ENCODE measurements around the gene CACTIN.

The CACTIN gene

DNA sequence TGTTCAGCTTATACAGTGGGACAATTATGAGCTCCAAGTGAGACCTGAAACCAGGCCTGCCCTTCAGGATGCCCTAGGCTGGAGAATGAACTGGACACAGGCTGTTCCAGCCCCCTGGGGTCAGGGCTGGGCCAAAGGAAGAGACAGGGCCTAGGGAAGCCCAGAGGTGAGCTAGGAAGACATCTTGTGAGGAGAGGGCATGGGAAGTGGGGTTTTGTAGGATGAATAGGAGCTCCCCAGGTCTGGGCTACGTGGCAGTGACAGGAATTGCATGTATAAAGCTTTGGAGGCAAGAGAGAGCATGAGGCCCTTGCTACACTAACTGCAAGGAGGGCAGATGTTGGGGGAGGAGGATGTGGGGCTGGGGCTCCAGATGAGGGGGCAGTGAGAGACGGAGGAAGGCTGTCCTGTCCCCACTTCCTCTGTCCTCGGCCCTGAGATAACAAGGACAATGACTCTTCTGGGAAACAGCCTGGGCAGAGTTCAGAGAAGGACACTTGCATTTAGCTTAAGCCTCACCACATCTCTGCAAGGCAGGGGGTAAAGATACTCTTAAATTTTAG lies 18.4 kb downstream of the CACTIN start:
- DNase-seq = no peak

DNA sequence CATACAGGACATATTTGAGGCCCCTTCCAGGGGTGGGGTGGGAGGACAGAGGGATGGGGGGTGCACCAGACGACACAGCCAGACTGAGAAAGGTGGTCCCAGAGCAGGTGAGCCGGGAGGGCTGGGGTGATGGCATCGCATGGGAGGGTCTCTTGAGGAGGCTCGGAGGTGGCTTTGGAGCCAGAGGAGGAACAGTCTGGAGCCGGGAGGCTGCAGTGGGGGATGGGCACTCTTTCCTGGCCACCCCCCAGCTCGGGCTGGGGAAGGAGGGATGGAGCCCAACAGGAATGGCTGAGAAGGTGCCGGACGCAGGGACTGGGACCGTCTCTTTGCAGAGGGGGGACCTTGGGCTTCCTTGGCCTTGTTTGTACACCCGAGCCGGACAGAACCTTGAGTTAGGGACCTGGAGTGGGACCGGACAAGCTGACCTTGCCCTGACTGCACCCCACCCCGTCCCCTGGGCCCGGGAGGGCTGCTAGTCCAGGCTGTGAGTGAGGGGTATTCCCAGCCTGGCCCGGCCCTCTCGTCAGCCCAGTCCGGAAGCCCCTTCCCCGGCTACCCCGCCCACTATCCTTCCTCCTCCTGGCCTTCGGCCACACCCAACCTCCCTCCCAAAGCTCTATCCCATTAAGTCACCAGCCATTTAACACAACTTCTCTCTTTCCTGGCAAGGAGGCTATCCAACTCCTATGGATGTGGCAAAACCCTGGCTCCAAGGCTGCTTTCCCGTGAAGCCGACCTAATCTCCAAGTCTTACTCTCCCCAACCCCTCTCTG lies 19.1 kb downstream of the CACTIN start:
- no peak for DNase-seq

DNA sequence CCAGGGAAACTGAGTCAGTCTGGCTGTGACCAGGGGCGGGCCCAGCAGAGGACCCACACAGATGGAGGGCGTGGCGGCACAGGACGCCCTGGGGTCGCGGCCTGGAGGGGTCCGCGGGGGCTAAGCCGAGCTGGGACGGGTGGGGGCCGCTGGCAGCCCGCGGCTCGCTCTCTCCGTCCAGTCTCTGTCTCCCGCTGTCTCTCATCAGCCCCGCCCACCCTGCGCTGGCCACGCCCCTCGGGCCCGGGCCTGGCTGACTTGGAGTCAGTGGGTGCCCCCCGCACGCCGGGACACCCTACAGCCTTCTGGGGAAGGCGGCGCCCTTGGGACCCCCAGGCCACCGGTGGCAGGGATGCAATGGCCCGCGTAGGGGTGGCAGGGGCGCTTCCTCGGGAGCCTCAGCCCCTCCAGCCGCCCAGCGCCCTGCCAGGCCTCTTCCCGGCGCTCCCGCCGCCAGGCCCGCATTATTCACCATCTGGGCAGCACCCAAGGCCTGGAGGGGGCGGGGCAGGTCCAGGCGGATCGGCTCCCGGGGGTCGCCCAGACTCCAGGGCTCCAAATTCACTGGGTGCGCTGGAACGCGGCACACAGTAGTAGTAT lies 19.8 kb downstream of the CACTIN start, which contains the start of gene TBXA2R:
TSS of gene TBXA2R (minus strand) at position 186 of the 600 bp plus-strand sequence. CDS start 6,241 bp downstream, outside the sequence.
- DNase-seq = no peak

DNA sequence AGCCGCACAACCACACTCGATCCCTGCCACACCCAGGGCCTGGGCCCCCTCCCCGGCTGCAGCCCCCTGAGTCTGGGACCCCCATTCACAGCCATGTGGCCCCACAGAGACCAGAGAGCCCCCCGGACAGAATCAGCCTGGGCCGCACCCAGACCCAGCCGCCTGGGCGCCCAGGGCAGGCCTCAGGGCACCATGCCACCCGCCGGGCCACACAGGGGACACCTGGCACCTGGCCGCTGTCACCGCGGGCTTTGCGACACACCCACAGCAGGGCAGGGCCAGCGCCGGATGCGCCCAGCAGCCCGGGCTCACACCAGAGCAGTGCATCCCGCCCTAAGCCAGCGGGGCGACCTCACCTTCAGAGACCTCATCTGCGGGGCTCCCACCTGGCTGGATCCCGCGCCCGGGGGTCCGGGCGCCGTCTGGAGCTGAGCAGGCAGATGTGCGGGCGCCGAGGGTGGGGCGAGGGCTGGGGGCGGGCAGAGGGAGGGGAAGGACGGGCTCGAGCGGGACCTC lies 20.4 kb downstream of the CACTIN start:
- no peak for DNase-seq

DNA sequence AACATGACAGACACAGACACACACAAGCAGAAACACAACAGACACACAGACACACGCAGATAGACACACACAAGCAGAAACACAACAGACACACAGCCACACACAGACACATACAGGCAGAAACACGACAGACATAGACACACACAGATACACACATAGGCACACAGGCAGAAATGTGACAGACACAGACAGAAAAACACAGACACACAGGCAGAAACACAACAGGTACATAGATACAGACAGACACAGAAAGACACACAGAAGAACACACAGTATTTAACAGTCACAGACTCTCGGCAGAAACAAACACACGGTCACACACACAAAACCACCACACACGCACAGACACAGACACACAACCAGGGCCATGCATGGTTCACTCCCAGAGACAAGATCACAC lies 20.8 kb downstream of the CACTIN start:
- DNase-seq = no peak

DNA sequence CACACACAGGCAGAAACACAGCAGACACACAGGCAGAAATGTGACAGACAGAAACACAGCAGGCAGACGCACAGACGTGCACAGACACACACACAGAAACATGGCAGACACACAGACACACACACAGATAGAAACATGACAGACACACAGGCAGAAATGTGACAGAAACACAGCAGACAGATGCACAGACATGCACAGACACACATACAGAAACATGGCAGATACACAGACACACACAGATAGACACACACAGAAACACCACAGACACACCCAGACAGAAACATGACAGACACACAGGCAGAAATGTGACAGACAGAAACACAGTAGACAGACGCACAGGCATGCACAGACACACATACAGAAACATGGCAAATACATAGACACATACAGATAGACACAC lies 21.2 kb downstream of the CACTIN start:
- no peak for DNase-seq

DNA sequence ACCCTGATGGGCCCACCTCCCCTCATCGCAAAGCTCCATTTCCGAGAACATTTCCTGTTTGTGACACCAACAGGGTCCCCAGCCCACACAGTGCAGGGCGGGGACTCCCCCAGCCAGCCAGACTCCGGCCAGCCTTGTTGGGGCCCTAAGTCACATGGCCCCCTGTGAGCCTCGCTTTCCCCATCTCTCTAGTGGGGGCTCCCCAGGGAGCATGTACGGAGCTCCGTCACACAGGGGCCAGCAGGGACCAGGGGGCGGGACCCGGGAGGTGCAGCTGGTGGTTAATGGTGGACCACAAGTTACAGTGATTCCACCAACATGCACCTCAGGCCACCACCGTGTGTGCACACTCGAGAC lies 21.6 kb downstream of the CACTIN start:
- no peak for DNase-seq

DNA sequence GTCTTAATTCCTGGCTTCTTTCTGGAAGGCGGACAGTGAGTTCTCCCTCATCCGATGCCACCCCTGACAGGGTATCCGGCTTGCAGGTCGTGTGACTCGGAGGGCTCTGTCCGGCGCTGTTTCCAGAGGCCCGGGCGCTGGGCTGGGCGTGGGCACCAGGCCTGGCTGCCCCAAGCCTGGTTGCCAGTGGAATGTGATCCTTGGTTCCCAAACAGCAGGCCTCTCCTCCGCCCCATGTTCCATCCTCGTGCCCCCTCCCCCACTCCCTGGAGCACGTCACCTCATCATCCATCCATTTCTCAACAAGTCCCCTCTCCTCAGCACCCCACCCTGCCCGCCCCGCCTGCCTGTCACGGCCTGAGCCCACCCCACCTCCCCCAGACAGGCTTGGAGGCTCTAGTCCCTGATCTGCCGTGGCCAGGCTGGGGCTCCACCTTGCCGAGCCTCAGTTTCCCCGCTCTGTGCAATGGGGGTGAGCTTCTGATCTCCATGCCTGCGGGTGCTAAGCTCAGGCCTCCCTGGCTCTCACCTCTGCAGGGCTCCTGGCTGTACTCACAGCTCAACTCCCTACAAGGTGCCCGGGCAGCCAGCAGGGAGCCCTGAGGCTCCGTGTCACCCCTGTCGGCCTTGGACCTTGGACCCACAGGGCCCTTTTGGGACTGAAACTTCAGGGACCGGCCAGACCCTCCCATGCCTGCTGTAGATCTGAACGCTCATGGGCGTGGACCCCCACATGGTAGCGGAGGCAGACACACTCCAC lies 22.2 kb downstream of the CACTIN start:
- no peak for DNase-seq

DNA sequence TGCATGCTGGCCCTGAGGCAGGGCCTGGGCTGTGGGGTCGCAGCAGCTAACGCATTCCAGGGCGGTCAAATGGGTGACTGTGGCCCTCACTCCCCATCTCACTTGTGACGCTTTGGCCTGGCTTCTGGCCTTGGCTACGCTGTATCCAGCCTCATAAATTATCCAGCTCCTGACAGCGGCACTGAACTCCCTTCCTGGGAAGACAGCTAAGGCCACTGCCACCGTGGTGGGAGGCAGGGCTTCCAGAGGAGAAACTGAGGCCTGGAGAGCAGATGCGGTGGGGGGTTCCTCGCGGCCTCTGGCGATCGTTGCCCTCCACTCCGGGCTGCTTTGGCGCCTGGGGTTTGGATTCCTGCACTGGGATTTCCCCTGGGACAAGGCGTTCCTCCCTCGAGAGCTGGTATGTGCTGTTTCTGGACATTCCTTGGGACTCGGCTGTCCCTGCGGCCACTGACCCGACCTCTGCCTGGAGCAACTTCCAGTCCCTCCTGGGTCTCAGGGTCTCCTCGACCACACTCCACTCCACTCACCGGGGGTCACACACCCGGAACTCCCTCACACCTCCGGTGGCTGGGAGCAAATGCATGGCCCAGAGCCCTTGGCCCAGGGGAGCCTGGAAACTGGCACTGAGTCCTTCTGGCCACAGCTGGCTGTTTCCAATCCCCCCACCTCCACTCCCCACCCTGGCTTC lies 23.3 kb downstream of the CACTIN start:
- no peak for DNase-seq

DNA sequence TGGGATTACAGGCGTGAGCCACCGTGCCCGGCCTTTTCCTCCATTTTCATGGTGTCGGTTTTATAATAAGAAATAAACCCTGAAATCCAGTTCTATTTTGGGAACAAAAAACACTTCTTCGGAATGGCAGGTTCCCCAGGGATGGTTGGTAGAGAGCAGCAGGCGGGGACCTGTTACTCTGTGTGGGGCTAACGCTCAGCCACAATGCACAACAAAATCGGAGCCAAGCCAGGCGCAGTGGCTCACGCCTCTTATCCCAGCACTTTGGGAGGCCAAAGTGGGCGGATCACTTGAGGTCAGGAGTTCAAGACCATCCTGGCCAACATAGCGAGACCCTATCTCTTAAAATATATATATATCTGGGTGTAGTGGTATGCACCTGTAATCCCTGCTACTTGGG lies 25.6 kb downstream of the CACTIN start:
- no peak for DNase-seq

DNA sequence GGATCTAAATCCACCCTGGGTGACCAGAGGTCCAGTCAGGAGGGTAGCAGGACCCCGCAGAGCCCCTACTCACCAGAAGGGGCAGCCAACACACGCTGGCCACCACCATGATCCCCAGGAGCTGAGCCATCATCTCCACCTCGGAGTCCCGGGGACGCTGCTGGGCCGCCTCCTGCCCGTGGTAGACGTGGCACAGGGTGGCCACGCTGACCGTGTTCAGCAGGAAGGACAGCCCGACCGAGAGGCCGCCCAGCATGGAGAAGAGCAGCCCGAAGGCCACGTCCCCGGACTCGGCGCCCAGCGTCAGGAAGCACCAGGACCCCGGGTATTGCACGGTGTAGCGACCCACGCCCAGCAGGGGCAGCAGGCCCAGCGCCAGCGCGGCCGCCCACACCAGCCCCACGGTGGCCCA lies 26.8 kb downstream of the CACTIN start:
- no peak for DNase-seq

DNA sequence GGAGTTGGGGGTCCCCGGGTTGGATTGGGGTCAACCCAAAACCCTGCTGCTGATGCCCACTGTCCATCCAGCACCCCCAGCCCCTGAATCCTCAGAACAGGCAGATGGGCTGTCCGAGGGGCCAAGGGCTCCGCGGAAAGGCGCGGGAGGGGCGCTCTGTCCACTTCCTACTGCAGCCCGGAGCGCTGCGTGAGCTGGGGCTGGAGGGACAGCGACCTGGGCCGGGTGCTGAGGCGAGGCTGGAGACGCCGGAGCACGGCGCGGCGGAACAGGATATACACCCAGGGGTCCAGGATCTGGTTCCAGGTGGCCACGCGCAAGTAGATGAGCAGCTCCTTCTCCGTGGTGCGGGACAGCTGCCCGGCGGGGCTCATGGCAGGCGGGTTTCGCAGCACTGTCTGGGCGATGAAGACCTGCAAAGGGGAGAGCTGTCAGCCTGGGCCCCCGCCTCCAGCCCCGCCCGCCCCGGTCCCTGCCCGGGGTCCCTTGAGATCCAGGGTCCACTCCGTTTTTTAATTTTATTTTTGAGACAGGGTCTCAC lies 31.0 kb downstream of the CACTIN start:
- DNase-seq = no peak

DNA sequence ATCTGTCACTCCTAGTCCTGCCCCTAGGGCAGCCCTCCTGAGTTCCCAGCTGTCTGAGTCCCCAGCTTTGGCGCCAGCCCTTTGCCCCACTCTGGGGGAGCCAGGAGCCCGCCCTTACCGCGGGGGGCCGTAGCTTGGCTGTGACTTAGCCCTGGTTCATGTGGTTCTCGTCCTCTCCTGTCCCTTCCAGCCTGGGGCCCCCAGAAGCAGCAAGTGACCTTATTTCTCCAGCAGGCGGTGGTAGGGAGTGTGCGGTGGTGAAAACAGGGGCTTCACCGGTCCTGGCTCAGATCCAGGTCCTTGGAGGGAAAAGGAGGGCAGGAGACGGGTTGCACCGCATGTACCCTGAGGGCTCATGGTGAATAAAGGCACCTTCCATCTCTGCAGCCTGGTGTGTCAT lies 33.4 kb downstream of the CACTIN start:
- DNase-seq = no peak

DNA sequence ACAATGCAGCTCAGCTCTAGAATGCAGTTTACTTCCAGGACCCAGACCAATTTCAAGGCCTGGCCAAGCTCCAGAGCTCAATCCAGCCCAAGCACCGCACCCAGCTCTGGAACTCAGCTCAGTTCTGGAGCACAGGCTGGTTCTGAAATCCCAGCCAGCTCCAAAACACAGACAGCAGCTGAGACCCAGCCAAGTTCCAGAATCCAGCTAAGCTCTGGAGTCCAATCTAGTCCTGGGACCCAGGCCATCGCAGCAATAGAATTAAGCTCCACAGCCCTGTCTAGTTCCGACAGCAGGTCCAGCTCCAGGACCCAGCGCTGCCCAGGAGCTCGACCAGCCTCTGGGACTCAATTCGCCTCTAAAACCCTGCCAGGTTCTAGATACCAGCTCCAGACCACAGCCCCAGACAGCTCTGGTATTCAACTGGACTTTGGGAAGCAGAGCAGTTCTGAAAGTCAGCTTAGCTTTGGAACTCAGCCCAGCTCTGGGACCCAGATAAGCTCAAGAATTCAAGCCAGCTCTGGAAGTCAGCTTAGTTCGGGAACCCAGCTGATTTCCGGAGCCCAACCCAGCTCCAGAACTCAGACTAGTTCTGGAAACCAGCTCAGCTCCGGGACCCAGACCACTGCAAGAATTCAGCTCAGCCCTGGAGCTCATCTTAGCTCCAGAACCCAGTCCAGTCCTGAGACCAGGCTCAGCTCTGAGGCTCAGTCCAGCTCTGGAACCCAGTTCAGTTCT lies 34.5 kb downstream of the CACTIN start:
- DNase-seq = no peak

DNA sequence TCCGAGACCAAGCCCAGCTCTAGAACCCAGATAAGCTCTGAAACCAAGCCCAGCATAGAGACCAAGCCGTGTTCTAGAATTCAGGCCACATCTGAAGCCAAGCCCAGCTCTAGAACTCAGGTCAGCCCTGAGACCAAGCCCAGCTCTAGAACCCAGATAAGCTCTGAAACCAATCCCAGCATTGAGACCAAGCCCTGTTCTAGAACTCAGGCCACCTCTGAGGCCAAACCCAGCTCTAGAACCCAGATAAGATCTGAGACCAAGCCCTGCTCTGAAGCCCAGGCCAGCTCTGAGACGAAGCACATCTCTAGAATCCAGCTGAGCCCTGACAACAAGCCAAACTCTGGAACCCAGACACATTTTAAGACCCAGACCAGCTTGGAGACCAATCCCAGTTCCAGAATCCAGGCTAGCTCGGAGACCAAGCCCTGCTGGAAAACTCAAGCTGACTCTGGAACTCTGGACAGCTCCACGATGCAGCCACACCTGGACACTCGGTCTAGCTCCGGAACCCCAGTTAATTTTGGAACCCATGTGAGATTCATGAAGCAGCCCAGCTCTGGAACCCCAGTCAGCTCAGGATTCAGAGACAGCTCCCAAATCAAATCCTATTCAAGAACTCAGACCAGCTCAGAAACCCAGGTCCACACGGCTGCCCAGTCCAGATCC lies 35.5 kb downstream of the CACTIN start:
- DNase-seq = no peak

DNA sequence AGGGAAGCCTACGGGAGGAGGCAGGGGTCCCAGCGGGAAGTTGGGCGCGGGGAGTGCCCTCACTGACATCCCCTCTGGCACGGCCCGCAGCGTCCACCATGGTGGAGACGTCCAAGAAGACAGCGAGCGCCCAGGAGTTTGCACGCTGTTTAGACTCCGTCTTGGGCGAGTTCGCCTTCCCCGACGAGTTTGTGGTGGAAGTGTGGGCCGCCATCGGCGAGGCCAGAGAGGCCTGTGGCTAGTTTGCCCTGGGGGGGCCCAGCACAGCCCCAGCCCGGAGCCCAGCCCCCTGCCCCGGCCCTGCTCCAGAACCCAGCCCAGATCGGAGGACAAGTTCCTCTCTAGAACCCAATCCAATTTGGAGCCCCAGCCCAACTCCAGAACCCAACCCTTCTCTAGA lies 36.6 kb downstream of the CACTIN start:
- DNase-seq = no peak

DNA sequence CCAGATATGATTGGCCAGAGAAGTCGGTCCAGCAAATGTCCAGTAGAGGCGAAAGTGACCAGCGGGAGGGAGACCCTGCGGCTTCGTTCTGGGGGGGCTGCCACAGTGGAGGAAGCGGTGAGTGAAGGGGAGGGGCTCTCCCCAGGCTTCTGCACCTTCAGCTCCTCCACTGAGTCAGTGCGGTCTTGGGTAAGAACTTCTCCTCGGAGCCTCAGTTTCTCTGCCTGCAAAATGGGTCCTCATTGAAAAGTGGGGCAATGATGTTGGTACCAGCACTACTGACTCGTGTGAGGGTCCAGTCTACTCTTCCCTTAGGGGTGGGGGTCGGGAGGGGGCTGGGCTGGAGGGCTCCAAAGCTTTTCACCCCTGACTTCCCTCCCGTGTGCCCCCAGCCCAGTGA lies 37.2 kb downstream of the CACTIN start:
- no peak for DNase-seq

DNA sequence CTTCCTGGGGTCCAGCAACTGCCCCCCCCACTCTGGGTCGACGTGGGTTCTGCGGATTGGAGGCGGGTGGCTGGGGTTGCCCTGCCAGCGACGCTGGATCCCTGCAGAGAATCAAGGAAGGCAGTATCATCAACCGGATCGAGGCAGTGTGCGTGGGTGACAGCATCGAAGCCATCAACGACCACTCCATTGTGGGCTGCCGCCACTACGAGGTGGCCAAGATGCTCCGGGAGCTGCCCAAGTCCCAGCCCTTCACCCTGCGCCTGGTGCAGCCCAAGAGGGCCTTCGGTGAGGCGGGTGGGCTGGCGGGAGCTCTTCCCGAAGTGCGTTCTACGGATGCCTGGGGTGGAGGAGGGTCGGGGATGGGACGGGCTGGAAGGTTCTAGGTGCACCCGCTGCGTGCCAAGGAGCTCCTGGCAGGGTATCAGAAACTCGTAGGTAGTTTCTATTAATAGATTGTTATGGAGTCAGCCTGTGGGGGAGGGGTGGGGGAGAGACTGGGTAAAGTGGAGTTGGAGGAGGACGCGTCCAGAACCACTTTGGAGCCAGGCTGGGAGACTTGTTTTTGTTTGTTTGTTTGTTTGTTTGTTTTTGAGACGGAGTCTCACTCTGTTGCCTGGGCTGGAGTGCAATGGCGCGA lies 39.8 kb downstream of the CACTIN start:
- no peak for DNase-seq

DNA sequence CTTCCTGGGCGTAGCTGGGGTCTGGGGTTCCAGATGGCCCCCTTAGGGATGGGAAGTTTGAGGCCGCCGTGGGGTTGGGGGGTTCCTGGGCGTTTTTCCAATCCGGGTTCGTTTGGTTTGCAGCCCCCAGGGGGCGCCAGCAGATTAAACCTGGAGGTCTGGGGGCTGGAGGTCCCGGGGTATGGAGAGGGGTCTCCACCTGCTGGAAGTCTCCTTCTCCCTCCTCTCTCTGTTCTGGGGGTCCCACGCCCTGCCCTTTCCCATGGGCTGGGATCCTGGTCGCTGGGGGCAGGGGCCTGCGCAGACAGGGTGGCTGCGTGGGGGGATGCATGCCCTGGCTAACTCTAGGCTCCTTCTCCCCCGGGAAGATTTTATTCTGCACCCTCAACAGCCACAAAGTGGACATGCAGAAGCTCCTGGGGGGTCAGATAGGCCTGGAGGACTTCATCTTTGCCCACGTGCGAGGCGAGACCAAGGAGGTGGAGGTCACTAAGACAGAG lies 40.4 kb downstream of the CACTIN start:
- no peak for DNase-seq

All from central memory CD4-positive, alpha-beta T cell (primary cell).